GM12878 (cell line): ENCODE results near the gene PRRC2B. TPM values are rescaled to one million over a fixed set of nuclear protein-coding genes. Genes with fewer than 3 reads are reported as not detected.

Source experiments
- ATAC-seq: fragments of 200-7000 bp; cut with Tn5 transposase; 3 replicates; pipeline ENCODE4 v1.9.1; 2020; ENCODE audit warnings: mild to moderate bottlenecking, moderate library complexity
- BruUV-seq: library from RNA; stranded (reverse); fragments of 400-500 nt; replicated peaks from 2 replicates; lab custom pipeline; 2021; lab: Mats Ljungman, UMichigan
- CTCF ChIA-PET: fragments of 300-600 bp; sonication (Branson Sonifier 250); formaldehyde crosslinking; extraction: SDS; loops from one replicate; lab custom pipeline; 2021; ENCODE audit warnings: inconsistent platforms; lab: Yijun Ruan, JAX
- POLR2A ChIA-PET: fragments of 350-600 bp; formaldehyde crosslinking; extraction: SDS; loops from one replicate; lab custom pipeline; 2021; ENCODE audit warnings: inconsistent platforms; lab: Charles Lee
- RAD21 ChIA-PET: fragments of 300-600 bp; sonication (Branson Sonifier 250); formaldehyde crosslinking; loops from one replicate; lab custom pipeline; 2023; ENCODE audit warnings: antibody characterized with exemption; ENCODE audit not compliant: unreplicated experiment; lab: Charles Lee
- SMC1A ChIA-PET: fragments of 300-600 bp; sonication (Branson Sonifier 250); formaldehyde crosslinking; loops from one replicate; lab custom pipeline; 2023; ENCODE audit not compliant: unreplicated experiment, uncharacterized antibody; lab: Charles Lee
- DNase-seq: peaks from one replicate; pipeline ENCODE4 v3.0.0-alpha.2; 2011; ENCODE audit warnings: low read depth, low spot score
- FAIRE-seq: peaks from 3 replicates; lab custom pipeline; 2011; peaks lifted over from hg19 to GRCh38; lab: Jason Lieb, UNC
- H2AFZ ChIP-seq: 2 replicates; pipeline ENCODE4 v1.6.0; 2011; ENCODE audit warnings: low read depth, low read length, control low read depth; ENCODE audit not compliant: control insufficient read depth
- H3K27ac ChIP-seq: 2 replicates; pipeline ENCODE4 v1.5.1; 2011; ENCODE audit warnings: control low read depth; ENCODE audit not compliant: control insufficient read depth, insufficient read depth
- H3K27me3 ChIP-seq, 2 experiments: replicated peaks in 1 of 2; 2 replicates each; pipeline versions ENCODE4 v1.6.0 to v1.6.1; 2011; ENCODE audit warnings: low read length in 1 of 2; ENCODE audit not compliant: control insufficient read depth in 2 of 2, insufficient read depth in 2 of 2
- H3K36me3 ChIP-seq, 2 experiments: 2 replicates each; pipeline ENCODE4 v1.5.1; 2011; ENCODE audit warnings: low read length in 1 of 2; ENCODE audit not compliant: control insufficient read depth in 2 of 2, insufficient read depth in 2 of 2
- H3K4me1 ChIP-seq: 2 replicates; pipeline ENCODE4 v1.6.1; 2011; ENCODE audit warnings: mild to moderate bottlenecking, low read length, moderate library complexity, mixed read lengths; ENCODE audit not compliant: control insufficient read depth, insufficient read depth
- H3K4me2 ChIP-seq: 2 replicates; pipeline ENCODE4 v1.6.0; 2011; ENCODE audit warnings: control low read depth; ENCODE audit not compliant: control insufficient read depth, insufficient read depth
- H3K4me3 ChIP-seq: fragments of 200-600 bp; sonication (generic); 2 replicates; pipeline ENCODE4 v1.5.1; 2016
- H3K79me2 ChIP-seq: 2 replicates; pipeline ENCODE4 v1.6.0; 2011; ENCODE audit warnings: low read length; ENCODE audit not compliant: control insufficient read depth, insufficient read depth
- H3K9ac ChIP-seq: 2 replicates; pipeline ENCODE4 v1.8.0; 2011; ENCODE audit warnings: low read length, control low read depth, mixed read lengths; ENCODE audit not compliant: control insufficient read depth, insufficient read depth
- H3K9me3 ChIP-seq: replicated peaks from 3 replicates; pipeline ENCODE4 v1.5.1; 2011; ENCODE audit warnings: mild to moderate bottlenecking, low read length; ENCODE audit not compliant: control insufficient read depth, insufficient read depth
- H4K20me1 ChIP-seq: 2 replicates; pipeline ENCODE4 v1.6.0; 2011; ENCODE audit not compliant: control insufficient read depth, insufficient read depth
- BCL11A ChIP-seq: IDR thresholded peaks from 2 replicates; pipeline ENCODE4 v1.6.1; 2011; ENCODE audit warnings: low read depth, low read length
- CBX3 ChIP-seq: fragments of 200-600 bp; sonication (generic); IDR thresholded peaks from 2 replicates; pipeline ENCODE4 v1.6.1; 2016; ENCODE audit warnings: low read depth, borderline replicate concordance
- ESRRA ChIP-seq: IDR thresholded peaks from 2 replicates; pipeline ENCODE4 v1.6.1; 2012; ENCODE audit warnings: mild to moderate bottlenecking, low read length, improper control_type of control experiment
- MTA3 ChIP-seq: IDR thresholded peaks from 2 replicates; pipeline ENCODE4 v1.6.1; 2012; ENCODE audit warnings: low read length, inconsistent platforms, borderline replicate concordance
- NFIC ChIP-seq: IDR thresholded peaks from 2 replicates; pipeline ENCODE4 v1.6.1; 2012; ENCODE audit warnings: low read depth, mild to moderate bottlenecking, inconsistent platforms, low read length, moderate library complexity
- NFYA ChIP-seq: IDR thresholded peaks from 2 replicates; pipeline ENCODE4 v1.6.1; 2011; ENCODE audit warnings: low read depth, mild to moderate bottlenecking, low read length, improper control_type of control experiment, borderline replicate concordance
- NKRF ChIP-seq: fragments of 450-650 bp; conservative IDR thresholded peaks from 2 replicates; pipeline ENCODE4 v1.6.1; 2017; ENCODE audit warnings: mild to moderate bottlenecking, moderate library complexity
- POLR2A ChIP-seq: IDR thresholded peaks from 2 replicates; pipeline ENCODE4 v1.6.1; 2011; ENCODE audit warnings: low read depth, mild to moderate bottlenecking, low read length
- TCF12 ChIP-seq: IDR thresholded peaks from 2 replicates; pipeline ENCODE4 v1.6.1; 2011; ENCODE audit warnings: low read depth, mild to moderate bottlenecking, low read length
- WGBS: methylation state at CpG from one replicate; pipeline ENCODE4 v1.1.6; 2016; ENCODE audit warnings: low lambda C conversion rate; ENCODE audit not compliant: insufficient replicate concordance, insufficient coverage; ENCODE audit errors: missing lambda C conversion rate; 5-methylcytosine and 5-hydroxymethylcytosine counted together
- in situ Hi-C: fragments of 300-500 bp; cut with MboI; formaldehyde crosslinking; loops from 9 replicates; pipeline ENCODE4 v1.14.3; 2018; ENCODE audit warnings: mixed read lengths
- intact Hi-C: fragments of 100-400 bp; cut with micrococcal nuclease; formaldehyde crosslinking; loops from one replicate; pipeline ENCODE4 v1.14.2; 2022; ENCODE audit not compliant: unreplicated experiment
- polyA plus RNA-seq, 11 experiments: library from polyadenylated mRNA; depleted of rRNA in 4 of 11; unstranded in 6 of 11; stranded (reverse) in 5 of 11; fragments of >200 nt; fragmentation: Nextera tagmentation in 4 of 11; fragmentation: Illumina TruSeq in 1 of 11; extraction: Ambion mirVana in 4 of 11; extraction: Trizol in 1 of 11; gene quantifications; 1 replicate in 1 of 11; 2 replicates in 10 of 11; pipeline versions ENCODE4 v1.2.1 to v1.2.3, GENCODE V29; 2011 to 2016; ENCODE audit warnings: inconsistent platforms in 2 of 11, missing spikeins in 2 of 11, low read depth in 1 of 11
- total RNA-seq, 4 experiments: library from RNA; depleted of rRNA in 3 of 4; stranded (reverse); fragments of >200 nt in 3 of 4; fragmentation: Illumina TruSeq in 1 of 4; extraction: Trizol in 1 of 4; gene quantifications; 2 replicates each; pipeline versions ENCODE4 v1.2.1 to v1.2.3, GENCODE V29; 2013 to 2021

Gene PRRC2B
- total and polyA plus RNA-seq, 10 of the 15 experiments (the other 5 are each of a cell fraction or from before 2014, with no cell fraction given) = 0.84 to 155 (median 28.7) TPM

- no peak overlapping the region for H3K9ac ChIP-seq
- no peak for TF ChIP-seq BCL11A
- 0 out of 2 replicates have a peak, but pooled peaks have one; percentile 47 for TF ChIP-seq POLR2A
- TF ChIP-seq, all 136 proteins: peak for 1
- intact Hi-C loops (no loop called here), in situ Hi-C loops (no loop called here)
- no peak overlapping the region for H3K4me2 ChIP-seq
- H3K36me3 ChIP-seq = peaks cover 41 to 68% of the 10 kb centered on the region in 2 experiments
- no peak overlapping the region for H3K4me3 ChIP-seq
- H3K9me3 ChIP-seq = no peaks in the 10 kb centered on the region
- FAIRE-seq (no peak), DNase-seq (no peak), ATAC-seq (no peak)
- SMC1A ChIA-PET = no interaction called here
- H3K27ac ChIP-seq = no peak overlapping the region
- H3K27me3 ChIP-seq = no peaks in the 10 kb centered on the region
- no peaks in the 10 kb centered on the region; the same call in 1 of the 2 replicates for H4K20me1 ChIP-seq
- no peak overlapping the region for H2AFZ ChIP-seq
- no peaks in the 10 kb centered on the region for H3K4me1 ChIP-seq
- no TSS peak for BruUV-seq
- CTCF ChIA-PET = interaction anchor here (2.1 kb wide), 1 partner anchor 127 kb away, joined by 8 read pairs; no protein-coding TSS in a partner anchor
- H3K79me2 ChIP-seq = no peaks in the 10 kb centered on the region
- RAD21 ChIA-PET = no interaction called here
- POLR2A ChIA-PET = no interaction called here
- WGBS = 96% methylated on average over 18 of the region's 18 CpGs
These were observed 83.0 kb downstream of the PRRC2B start for GRCh38 chr9:131476777-131477345.

DNA sequence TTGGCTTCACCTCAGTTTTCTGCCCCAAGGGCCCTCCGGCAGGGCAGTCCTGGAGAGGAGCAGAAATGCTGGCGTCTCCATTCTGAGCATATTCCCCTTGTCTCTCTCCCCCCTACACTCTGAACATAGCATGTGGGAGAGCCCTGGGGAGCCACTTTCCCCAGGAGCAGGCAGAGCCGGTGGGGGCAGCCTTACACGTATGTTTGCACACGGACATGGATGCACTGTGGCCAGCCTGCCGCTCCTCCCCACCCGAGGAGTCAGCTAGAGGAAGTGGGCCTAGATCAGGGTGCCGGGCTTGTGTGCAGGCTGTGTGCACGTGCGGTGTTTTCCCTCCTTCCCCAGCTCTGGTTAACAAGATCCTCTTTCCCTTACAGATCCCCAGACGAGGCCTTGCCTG is 83.5 kb downstream of the PRRC2B start:
- ChIA-PET RAD21 (no interaction called here), SMC1A (interaction anchor here (0.6 to 1.3 kb wide), 2 partner anchors 128 to 320 kb away, joined by 3 to 6 read pairs; no protein-coding TSS in a partner anchor), CTCF (interaction anchor here (1.2 to 2.1 kb wide), 3 partner anchors 81 to 127 kb away, joined by 4 to 8 read pairs (median 5); no protein-coding TSS in a partner anchor), POLR2A (no interaction called here)
- no peaks in the 10 kb centered on the region for H3K79me2 ChIP-seq
- in situ Hi-C loops = no loop called here
- no peak overlapping the region for H3K4me3 ChIP-seq
- H3K9ac ChIP-seq = no peak overlapping the region
- ATAC-seq = no peak
- no peak overlapping the region for H3K27ac ChIP-seq
- intact Hi-C loops = no loop called here
- H4K20me1 ChIP-seq = no peaks in the 10 kb centered on the region; the same call in 1 of the 2 replicates
- no peak overlapping the region for H2AFZ ChIP-seq
- TF ChIP-seq TCF12 (no peak), NKRF (no peak), NFYA (no peak), CBX3 (no peak), MTA3 (no peak), ESRRA (no peak), NFIC (no peak), POLR2A (0 out of 2 replicates have a peak, but pooled peaks have one; percentile 3)
- TF ChIP-seq, all 136 proteins: peak for 1
- Histone ChIP-seq H3K36me3 (peaks cover 46 to 71% of the 10 kb centered on the region in 2 experiments), H3K27me3 (no peaks in the 10 kb centered on the region), H3K4me1 (no peaks in the 10 kb centered on the region), H3K4me2 (no peak overlapping the region), H3K9me3 (no peaks in the 10 kb centered on the region)
- FAIRE-seq (no peak), DNase-seq (no peak)
- BruUV-seq = no TSS peak
- whole genome bisulfite sequencing = 81% methylated on average over 11 of the region's 11 CpGs
